SK-N-SH treated with all-trans-retinoic acid at 6 μM for 48 hours (cell line): ENCODE results near the gene ZMYND8.
"Not testable (repeated sequence)": the region's sequence is repeated elsewhere in the genome, so short reads cannot be mapped to it uniquely, and the experiment has no call there.

Experiments used
- ATAC-seq: fragments of 200-7000 bp; cut with Tn5 transposase; 3 replicates; pipeline ENCODE4 v1.9.1; 2020; ENCODE audit warnings: mild to moderate bottlenecking, moderate library complexity
- ARNTL ChIP-seq: fragments of 450-650 bp; formaldehyde crosslinking; IDR thresholded peaks from 2 replicates; pipeline ENCODE4 v1.5.0; 2020; ENCODE audit warnings: low read depth, mild to moderate bottlenecking, moderate library complexity, borderline replicate concordance
- BACH2 ChIP-seq: fragments of 250-450 bp; sonication (Bioruptor Pico); IDR thresholded peaks from 2 replicates; pipeline ENCODE4 v1.9.0; 2021; ENCODE audit warnings: mild to moderate bottlenecking, borderline replicate concordance
- ESRRG ChIP-seq: fragments of 250-450 bp; sonication (Bioruptor Pico); IDR thresholded peaks from 2 replicates; pipeline ENCODE4 v1.6.1; 2021; ENCODE audit warnings: mild to moderate bottlenecking
- GLIS3 ChIP-seq: fragments of 250-450 bp; sonication (Bioruptor Pico); IDR thresholded peaks from 2 replicates; pipeline ENCODE4 v1.5.0; 2020; ENCODE audit warnings: mild to moderate bottlenecking, moderate library complexity
- ISL1 ChIP-seq: fragments of 250-450 bp; sonication (Bioruptor Pico); IDR thresholded peaks from 2 replicates; pipeline ENCODE4 v2.1.2; 2022; ENCODE audit warnings: mild to moderate bottlenecking, moderate library complexity
- OSR1 ChIP-seq: fragments of 250-450 bp; sonication (Bioruptor Pico); IDR thresholded peaks from 2 replicates; pipeline ENCODE4 v1.8.0; 2022; ENCODE audit warnings: moderate library complexity, mild to moderate bottlenecking, inconsistent platforms
- PPARA ChIP-seq: fragments of 250-450 bp; sonication (Bioruptor Pico); IDR thresholded peaks from 2 replicates; pipeline ENCODE4 v1.5.0; 2020; ENCODE audit warnings: mild to moderate bottlenecking, borderline replicate concordance
- RARB ChIP-seq: fragments of 250-450 bp; sonication (Bioruptor Pico); IDR thresholded peaks from 2 replicates; pipeline ENCODE4 v1.8.0; 2021; ENCODE audit warnings: mild to moderate bottlenecking, moderate library complexity
- SNAI2 ChIP-seq: fragments of 250-450 bp; sonication (Bioruptor Pico); IDR thresholded peaks from 2 replicates; pipeline ENCODE4 v1.5.0; 2020; ENCODE audit warnings: mild to moderate bottlenecking, moderate library complexity
- TCF4 ChIP-seq: fragments of 250-450 bp; sonication (Bioruptor Pico); IDR thresholded peaks from 2 replicates; pipeline ENCODE4 v1.8.0; 2021; ENCODE audit warnings: mild to moderate bottlenecking, moderate library complexity, borderline replicate concordance
- TOX ChIP-seq: fragments of 250-450 bp; sonication (Bioruptor Pico); IDR thresholded peaks from 2 replicates; pipeline ENCODE4 v1.8.0; 2021; ENCODE audit warnings: mild to moderate bottlenecking, moderate library complexity, borderline replicate concordance
- ZC3H10 ChIP-seq: fragments of 250-450 bp; sonication (Bioruptor Pico); IDR thresholded peaks from 2 replicates; pipeline ENCODE4 v1.5.1; 2021; ENCODE audit warnings: mild to moderate bottlenecking, moderate library complexity
- ZFP3 ChIP-seq: fragments of 250-450 bp; sonication (Bioruptor Pico); IDR thresholded peaks from 2 replicates; pipeline ENCODE4 v1.5.0; 2020; ENCODE audit warnings: mild to moderate bottlenecking, moderate library complexity
- ZFP30 ChIP-seq: fragments of 450-650 bp; formaldehyde crosslinking; IDR thresholded peaks from 2 replicates; pipeline ENCODE4 v1.5.0; 2022; ENCODE audit warnings: mild to moderate bottlenecking, moderate library complexity
- ZNF70 ChIP-seq: fragments of 450-650 bp; formaldehyde crosslinking; IDR thresholded peaks from 2 replicates; pipeline ENCODE4 v1.5.0; 2020; ENCODE audit warnings: mild to moderate bottlenecking, moderate library complexity
- TF ChIP-seq, protein P1 (sequence below): fragments of 250-450 bp; sonication (Bioruptor Pico); IDR thresholded peaks from 2 replicates; pipeline ENCODE4 v1.5.0; 2020; ENCODE audit warnings: mild to moderate bottlenecking, moderate library complexity
- TF ChIP-seq, protein P2 (sequence below): fragments of 250-450 bp; sonication (Bioruptor Pico); IDR thresholded peaks from 2 replicates; pipeline ENCODE4 v1.8.0; 2021; ENCODE audit warnings: low read depth, mild to moderate bottlenecking, moderate library complexity, borderline replicate concordance
- TF ChIP-seq, protein P3 (sequence below): fragments of 250-450 bp; sonication (Bioruptor Pico); IDR thresholded peaks from 2 replicates; pipeline ENCODE4 v1.8.0; 2020; ENCODE audit warnings: mild to moderate bottlenecking, moderate library complexity, borderline replicate concordance
- TF ChIP-seq, protein P4 (sequence below): fragments of 250-450 bp; sonication (Bioruptor Pico); IDR thresholded peaks from 2 replicates; pipeline ENCODE4 v1.5.1; 2020; ENCODE audit warnings: low read depth, mild to moderate bottlenecking, moderate library complexity
- TF ChIP-seq, protein P5 (sequence below): fragments of 250-450 bp; sonication (Bioruptor Pico); IDR thresholded peaks from 2 replicates; pipeline ENCODE4 v1.5.1; 2021; ENCODE audit warnings: mild to moderate bottlenecking, moderate library complexity

ZMYND8 gene

DNA sequence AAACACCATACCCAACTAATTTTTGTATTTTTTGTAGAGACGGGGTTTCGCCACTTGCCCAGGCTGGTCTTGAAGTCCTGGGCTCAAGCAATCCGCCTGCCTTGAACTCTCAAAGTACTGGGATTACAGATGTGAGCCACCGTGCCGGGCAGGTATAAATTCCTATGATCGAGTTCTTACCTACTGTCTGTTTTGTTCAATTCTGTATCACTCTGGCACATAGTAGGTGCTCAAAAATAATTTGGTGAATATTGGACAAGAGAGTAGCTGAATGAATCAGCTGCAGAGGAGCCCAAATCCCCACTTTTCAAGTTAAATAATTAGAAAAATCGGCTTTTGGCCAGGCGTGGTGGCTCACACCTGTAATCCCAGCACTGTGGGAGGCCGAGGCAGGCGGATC, 13.7 kb upstream of the ZMYND8 start (continued):
- TF ChIP-seq, protein P1, sequence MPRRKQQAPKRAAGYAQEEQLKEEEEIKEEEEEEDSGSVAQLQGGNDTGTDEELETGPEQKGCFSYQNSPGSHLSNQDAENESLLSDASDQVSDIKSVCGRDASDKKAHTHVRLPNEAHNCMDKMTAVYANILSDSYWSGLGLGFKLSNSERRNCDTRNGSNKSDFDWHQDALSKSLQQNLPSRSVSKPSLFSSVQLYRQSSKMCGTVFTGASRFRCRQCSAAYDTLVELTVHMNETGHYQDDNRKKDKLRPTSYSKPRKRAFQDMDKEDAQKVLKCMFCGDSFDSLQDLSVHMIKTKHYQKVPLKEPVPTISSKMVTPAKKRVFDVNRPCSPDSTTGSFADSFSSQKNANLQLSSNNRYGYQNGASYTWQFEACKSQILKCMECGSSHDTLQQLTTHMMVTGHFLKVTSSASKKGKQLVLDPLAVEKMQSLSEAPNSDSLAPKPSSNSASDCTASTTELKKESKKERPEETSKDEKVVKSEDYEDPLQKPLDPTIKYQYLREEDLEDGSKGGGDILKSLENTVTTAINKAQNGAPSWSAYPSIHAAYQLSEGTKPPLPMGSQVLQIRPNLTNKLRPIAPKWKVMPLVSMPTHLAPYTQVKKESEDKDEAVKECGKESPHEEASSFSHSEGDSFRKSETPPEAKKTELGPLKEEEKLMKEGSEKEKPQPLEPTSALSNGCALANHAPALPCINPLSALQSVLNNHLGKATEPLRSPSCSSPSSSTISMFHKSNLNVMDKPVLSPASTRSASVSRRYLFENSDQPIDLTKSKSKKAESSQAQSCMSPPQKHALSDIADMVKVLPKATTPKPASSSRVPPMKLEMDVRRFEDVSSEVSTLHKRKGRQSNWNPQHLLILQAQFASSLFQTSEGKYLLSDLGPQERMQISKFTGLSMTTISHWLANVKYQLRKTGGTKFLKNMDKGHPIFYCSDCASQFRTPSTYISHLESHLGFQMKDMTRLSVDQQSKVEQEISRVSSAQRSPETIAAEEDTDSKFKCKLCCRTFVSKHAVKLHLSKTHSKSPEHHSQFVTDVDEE (CRISPR knock-in tag), result no peak
- no peak for TF ChIP-seq OSR1
- no peak for TF ChIP-seq ESRRG (CRISPR knock-in tag)
- TF ChIP-seq ZNF70 (CRISPR knock-in tag), result no peak
- no peak for TF ChIP-seq TOX (CRISPR knock-in tag)
- TF ChIP-seq TCF4 (CRISPR knock-in tag), result no peak
- no peak for TF ChIP-seq PPARA (CRISPR knock-in tag)
- no peak for TF ChIP-seq GLIS3 (CRISPR knock-in tag)
- TF ChIP-seq, protein P2, sequence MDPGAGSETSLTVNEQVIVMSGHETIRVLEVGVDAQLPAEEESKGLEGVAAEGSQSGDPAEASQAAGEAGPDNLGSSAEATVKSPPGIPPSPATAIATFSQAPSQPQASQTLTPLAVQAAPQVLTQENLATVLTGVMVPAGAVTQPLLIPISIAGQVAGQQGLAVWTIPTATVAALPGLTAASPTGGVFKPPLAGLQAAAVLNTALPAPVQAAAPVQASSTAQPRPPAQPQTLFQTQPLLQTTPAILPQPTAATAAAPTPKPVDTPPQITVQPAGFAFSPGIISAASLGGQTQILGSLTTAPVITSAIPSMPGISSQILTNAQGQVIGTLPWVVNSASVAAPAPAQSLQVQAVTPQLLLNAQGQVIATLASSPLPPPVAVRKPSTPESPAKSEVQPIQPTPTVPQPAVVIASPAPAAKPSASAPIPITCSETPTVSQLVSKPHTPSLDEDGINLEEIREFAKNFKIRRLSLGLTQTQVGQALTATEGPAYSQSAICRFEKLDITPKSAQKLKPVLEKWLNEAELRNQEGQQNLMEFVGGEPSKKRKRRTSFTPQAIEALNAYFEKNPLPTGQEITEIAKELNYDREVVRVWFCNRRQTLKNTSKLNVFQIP, result no peak
- no peak for TF ChIP-seq ISL1
- TF ChIP-seq ZC3H10 (CRISPR knock-in tag), result no peak
- no peak for TF ChIP-seq RARB (CRISPR knock-in tag)

DNA sequence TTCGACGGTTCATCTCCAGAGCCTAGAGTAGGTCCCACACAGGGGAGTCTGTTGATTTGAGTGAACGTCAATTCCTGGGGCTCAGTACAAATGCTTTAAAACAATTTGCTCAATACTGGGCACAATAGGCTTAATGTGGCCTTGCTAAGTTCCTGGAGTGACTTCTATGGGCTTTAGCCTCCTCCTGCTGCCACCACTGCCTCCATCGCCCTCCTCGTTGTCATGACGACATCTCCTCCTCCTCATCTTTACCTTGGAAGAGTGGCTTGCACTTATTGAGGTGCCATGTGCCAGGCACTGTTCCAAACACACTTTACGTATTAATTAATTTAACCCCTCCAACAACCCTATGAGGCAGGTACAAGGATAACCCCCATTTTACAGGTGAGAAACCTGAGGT, 11.8 kb upstream of the ZMYND8 start:
- no peak for TF ChIP-seq ARNTL
- ATAC-seq, result no peak

DNA sequence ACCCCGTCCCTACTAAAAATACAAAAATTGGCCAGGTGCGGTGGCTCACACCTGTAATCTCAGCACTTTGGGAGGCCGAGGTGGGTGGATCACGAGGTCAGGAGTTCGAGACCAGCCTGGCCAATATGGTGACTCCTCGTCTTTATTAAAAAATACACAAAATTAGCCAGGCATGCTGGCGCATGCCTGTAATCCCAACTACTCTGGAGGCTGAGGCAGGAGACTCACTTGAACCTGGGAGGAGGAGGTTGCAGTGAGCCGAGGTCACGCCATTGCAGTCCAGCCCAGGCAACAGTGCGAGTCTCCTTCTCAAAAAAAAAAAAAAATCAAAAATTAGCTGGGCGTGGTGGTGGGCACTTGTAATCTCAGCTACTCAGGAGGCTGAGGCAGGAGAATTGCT, 9.8 kb upstream of the ZMYND8 start:
- ATAC-seq, result not testable (repeated sequence)

DNA sequence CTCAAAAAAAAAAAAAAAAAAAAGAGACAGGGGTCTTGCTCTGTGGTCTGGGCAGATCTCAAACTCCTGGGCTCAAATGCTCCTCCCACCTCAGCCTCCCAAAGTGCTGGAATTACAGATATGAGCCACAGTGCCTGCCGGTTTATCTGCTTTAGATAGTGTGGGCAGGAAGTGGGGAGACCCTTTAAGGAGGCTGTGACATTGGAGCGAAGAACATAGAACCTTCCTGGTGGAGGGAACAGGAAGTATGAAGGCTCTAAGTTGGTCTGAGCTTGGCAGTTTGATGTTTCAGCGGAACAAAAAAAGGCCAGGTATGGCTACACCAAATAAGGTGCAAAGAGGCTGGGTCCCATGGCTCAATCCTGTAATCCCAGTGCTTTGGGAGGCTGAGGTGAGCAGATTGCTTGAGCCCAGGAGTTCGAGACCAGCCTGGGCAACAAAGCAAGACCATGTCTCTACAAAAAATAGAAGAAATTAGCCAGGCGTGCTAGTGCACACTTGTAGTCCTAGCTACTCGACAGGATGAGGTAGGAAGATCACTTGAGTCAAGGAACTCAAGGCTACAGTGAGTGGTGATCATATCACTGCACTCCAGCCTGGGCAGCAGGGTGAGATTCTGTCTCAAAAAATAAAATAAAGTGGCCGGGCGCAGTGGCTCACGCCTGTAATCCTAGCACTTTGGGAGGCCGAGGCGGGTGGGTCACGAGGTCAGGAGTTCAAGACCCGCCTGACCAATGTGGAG, 8.7 kb upstream of the ZMYND8 start:
- ATAC-seq, result no peak
- TF ChIP-seq, protein P1 (CRISPR knock-in tag), result no peak
- no peak for TF ChIP-seq BACH2
- TF ChIP-seq, protein P3, sequence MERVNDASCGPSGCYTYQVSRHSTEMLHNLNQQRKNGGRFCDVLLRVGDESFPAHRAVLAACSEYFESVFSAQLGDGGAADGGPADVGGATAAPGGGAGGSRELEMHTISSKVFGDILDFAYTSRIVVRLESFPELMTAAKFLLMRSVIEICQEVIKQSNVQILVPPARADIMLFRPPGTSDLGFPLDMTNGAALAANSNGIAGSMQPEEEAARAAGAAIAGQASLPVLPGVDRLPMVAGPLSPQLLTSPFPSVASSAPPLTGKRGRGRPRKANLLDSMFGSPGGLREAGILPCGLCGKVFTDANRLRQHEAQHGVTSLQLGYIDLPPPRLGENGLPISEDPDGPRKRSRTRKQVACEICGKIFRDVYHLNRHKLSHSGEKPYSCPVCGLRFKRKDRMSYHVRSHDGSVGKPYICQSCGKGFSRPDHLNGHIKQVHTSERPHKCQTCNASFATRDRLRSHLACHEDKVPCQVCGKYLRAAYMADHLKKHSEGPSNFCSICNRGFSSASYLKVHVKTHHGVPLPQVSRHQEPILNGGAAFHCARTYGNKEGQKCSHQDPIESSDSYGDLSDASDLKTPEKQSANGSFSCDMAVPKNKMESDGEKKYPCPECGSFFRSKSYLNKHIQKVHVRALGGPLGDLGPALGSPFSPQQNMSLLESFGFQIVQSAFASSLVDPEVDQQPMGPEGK (CRISPR knock-in tag), result no peak
- TF ChIP-seq, protein P2, result no peak
- TF ChIP-seq ZFP3, result no peak
- TF ChIP-seq, protein P4, sequence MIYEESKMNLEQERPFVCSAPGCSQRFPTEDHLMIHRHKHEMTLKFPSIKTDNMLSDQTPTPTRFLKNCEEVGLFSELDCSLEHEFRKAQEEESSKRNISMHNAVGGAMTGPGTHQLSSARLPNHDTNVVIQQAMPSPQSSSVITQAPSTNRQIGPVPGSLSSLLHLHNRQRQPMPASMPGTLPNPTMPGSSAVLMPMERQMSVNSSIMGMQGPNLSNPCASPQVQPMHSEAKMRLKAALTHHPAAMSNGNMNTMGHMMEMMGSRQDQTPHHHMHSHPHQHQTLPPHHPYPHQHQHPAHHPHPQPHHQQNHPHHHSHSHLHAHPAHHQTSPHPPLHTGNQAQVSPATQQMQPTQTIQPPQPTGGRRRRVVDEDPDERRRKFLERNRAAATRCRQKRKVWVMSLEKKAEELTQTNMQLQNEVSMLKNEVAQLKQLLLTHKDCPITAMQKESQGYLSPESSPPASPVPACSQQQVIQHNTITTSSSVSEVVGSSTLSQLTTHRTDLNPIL (CRISPR knock-in tag), result no peak
- TF ChIP-seq, protein P5, sequence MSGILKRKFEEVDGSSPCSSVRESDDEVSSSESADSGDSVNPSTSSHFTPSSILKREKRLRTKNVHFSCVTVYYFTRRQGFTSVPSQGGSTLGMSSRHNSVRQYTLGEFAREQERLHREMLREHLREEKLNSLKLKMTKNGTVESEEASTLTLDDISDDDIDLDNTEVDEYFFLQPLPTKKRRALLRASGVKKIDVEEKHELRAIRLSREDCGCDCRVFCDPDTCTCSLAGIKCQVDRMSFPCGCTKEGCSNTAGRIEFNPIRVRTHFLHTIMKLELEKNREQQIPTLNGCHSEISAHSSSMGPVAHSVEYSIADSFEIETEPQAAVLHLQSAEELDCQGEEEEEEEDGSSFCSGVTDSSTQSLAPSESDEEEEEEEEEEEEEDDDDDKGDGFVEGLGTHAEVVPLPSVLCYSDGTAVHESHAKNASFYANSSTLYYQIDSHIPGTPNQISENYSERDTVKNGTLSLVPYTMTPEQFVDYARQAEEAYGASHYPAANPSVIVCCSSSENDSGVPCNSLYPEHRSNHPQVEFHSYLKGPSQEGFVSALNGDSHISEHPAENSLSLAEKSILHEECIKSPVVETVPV (CRISPR knock-in tag), result no peak
- TF ChIP-seq ZFP30 (CRISPR knock-in tag), result no peak
- no peak for TF ChIP-seq PPARA (CRISPR knock-in tag)
- TF ChIP-seq SNAI2 (CRISPR knock-in tag), result no peak
- no peak for TF ChIP-seq ZNF70 (CRISPR knock-in tag)
- no peak for TF ChIP-seq TCF4 (CRISPR knock-in tag)
- TF ChIP-seq, all 23 proteins: peak for 0
